Measurements from ENCODE around the gene ARF1.

Gene ARF1

DNA sequence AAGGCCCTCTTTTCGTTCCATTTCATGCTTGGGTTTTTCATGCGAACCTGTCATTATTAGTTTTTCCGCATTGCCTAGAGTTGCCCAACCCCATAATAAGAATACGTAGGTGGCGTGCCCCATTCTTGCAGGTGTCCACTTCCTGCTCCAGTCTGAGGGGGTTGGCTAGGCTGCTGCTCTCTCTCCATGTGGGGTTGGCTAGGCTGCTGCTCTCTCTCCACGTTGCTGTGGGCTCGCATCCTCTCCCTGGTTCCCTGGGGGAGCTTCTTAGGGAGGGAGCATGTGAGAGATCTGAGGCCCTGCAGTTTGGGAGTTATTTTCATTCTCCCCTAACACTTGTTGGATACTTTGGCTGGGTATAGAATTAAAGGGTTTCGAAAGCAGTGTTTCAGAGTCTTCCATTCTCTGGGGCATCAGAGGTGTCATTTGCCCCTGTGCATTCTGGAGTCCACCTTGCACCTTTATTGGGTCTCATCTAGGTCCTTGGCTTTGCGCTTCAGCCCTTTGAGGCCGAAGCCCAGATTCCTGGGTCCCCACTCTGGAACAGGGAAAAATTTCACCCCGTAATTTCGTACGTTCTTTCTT lies 12.0 kb downstream of the ARF1 start:
- no peak for DNase-seq (ENCODE audit: low read depth)
- H3K4me3 ChIP-seq (replicated peaks; ENCODE audit: low read depth, low read length) = no peak overlapping the region
- no peak for TF ChIP-seq CTCF (IDR thresholded peaks at IDR 0.05; ENCODE audit: low read length, missing control alignments)

DNA sequence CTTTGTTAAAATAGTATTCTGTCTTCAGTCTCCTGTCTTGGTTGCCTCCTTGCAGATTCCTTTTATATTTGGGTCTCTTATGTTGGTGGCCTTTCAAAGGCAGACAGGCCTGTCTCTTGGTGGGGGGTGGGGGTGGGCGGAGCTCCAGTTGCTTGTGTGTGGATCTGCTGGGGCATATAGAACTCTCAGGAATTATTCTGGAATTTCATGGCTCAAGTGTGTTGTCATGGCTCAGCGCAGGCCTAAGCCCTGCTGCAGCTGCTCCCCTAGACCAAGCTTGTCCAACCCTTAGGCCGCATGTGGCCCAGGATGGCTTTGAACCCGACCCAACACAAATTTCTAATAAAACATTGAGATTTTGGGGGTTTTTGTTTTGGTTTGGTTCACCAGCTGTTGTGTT lies 12.7 kb downstream of the ARF1 start:
- no peak for TF ChIP-seq CTCF (IDR thresholded peaks at IDR 0.05; ENCODE audit: low read length, missing control alignments)
- no peak for DNase-seq (ENCODE audit: low read depth)

GRCh38 chr1:228095938-228096337 lies 13.4 kb downstream of the ARF1 start:
- H3K4me3 ChIP-seq (replicated peaks; ENCODE audit: low read depth, low read length) = no peak overlapping the region
- DNase-seq (ENCODE audit: low read depth) = no peak
- TF ChIP-seq CTCF (IDR thresholded peaks at IDR 0.05; ENCODE audit: low read length, missing control alignments) = no peak

More for the DNA sequence above, 12.7 kb downstream of the ARF1 start:
- H3K4me3 ChIP-seq (replicated peaks; ENCODE audit: low read depth, low read length) = no peak overlapping the region

GRCh38 chr1:228096416-228097332 lies 14.2 kb downstream of the ARF1 start:
- no peak overlapping the region for H3K4me3 ChIP-seq (replicated peaks; ENCODE audit: low read depth, low read length)
- no peak for DNase-seq (ENCODE audit: low read depth)
- TF ChIP-seq CTCF (IDR thresholded peaks at IDR 0.05; ENCODE audit: low read length, missing control alignments) = no peak

DNA sequence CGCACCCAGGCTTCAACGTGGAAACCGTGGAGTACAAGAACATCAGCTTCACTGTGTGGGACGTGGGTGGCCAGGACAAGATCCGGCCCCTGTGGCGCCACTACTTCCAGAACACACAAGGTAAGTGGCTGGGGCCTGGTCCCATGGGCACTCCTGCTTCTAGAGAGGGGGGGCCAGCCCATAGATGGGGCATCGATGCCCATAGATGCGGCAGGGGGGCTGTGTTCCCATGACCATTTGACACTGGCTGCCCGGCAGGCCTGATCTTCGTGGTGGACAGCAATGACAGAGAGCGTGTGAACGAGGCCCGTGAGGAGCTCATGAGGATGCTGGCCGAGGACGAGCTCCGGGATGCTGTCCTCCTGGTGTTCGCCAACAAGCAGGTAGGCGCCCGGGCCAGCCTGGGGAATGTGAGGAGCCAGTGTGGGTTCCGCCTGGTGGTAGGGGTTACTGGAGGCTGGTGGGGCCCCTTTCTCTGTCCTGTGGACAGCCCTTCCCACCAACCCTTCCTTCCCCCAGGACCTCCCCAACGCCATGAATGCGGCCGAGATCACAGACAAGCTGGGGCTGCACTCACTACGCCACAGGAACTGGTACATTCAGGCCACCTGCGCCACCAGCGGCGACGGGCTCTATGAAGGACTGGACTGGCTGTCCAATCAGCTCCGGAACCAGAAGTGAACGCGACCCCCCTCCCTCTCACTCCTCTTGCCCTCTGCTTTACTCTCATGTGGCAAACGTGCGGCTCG lies 15.0 kb downstream of the ARF1 start:
- no peak for DNase-seq (ENCODE audit: low read depth)
- no peak for TF ChIP-seq CTCF (IDR thresholded peaks at IDR 0.05; ENCODE audit: low read length, missing control alignments)
- no peak overlapping the region for H3K4me3 ChIP-seq (replicated peaks; ENCODE audit: low read depth, low read length)

- TF ChIP-seq CTCF (IDR thresholded peaks at IDR 0.05; ENCODE audit: low read length, missing control alignments) = no peak
- H3K4me3 ChIP-seq (replicated peaks; ENCODE audit: low read depth, low read length) = no peak overlapping the region
- no peak for DNase-seq (ENCODE audit: low read depth)
These were observed 15.9 kb downstream of the ARF1 start for GRCh38 chr1:228098323-228098931.

Data from fibroblast of pulmonary artery (primary cell).